Neural progenitor cell (in vitro differentiated cells): Measurements from ENCODE around the gene TADA2A. TPM values are rescaled to one million over a fixed set of nuclear protein-coding genes. Genes with fewer than 3 reads are reported as not detected.

ENCODE experiments used
- DNase-seq: peaks from one replicate; pipeline ENCODE4 v3.0.0-alpha.2; 2016; ENCODE audit warnings: low spot score
- H2AFZ ChIP-seq: fragments of 200-600 bp; sonication (generic); replicated peaks from 2 replicates; pipeline ENCODE4 v1.6.1; 2016; ENCODE audit warnings: antibody characterized with exemption
- H3F3A ChIP-seq: fragments of 200-600 bp; sonication (generic); 2 replicates; pipeline ENCODE4 v1.6.1; 2016; ENCODE audit warnings: antibody characterized with exemption, low read depth
- H3K27ac ChIP-seq: fragments of 200-600 bp; sonication (generic); 2 replicates; pipeline ENCODE4 v1.5.1; 2016; ENCODE audit warnings: mild to moderate bottlenecking
- H3K27me3 ChIP-seq: fragments of 200-600 bp; sonication (generic); 2 replicates; pipeline ENCODE4 v1.6.1; 2016; ENCODE audit warnings: mild to moderate bottlenecking, moderate library complexity
- H3K36me3 ChIP-seq: fragments of 200-600 bp; sonication (generic); 2 replicates; pipeline ENCODE4 v1.5.1; 2016
- H3K4me1 ChIP-seq: fragments of 200-600 bp; sonication (generic); 2 replicates; pipeline ENCODE4 v1.6.1; 2016; ENCODE audit warnings: mixed run types
- H3K4me2 ChIP-seq: fragments of 200-600 bp; sonication (generic); 2 replicates; pipeline ENCODE4 v1.6.1; 2016
- H3K4me3 ChIP-seq: fragments of 200-600 bp; sonication (generic); 2 replicates; pipeline ENCODE4 v1.5.1; 2016
- H3K79me2 ChIP-seq: fragments of 200-600 bp; sonication (generic); 2 replicates; pipeline ENCODE4 v1.6.1; 2016; ENCODE audit warnings: low read depth
- H3K9ac ChIP-seq: fragments of 200-600 bp; sonication (generic); 2 replicates; pipeline ENCODE4 v1.6.1; 2016
- H3K9me3 ChIP-seq: fragments of 200-600 bp; sonication (generic); 2 replicates; pipeline ENCODE4 v1.5.1; 2016; ENCODE audit warnings: low read depth
- H4K20me1 ChIP-seq: fragments of 200-600 bp; sonication (generic); 2 replicates; pipeline ENCODE4 v1.6.1; 2016; ENCODE audit warnings: low read depth
- H3K27ac Mint-ChIP-seq: 3 replicates; pipeline ENCODE4 v1.8.0; 2021; ENCODE audit warnings: mixed read lengths
- H3K27me3 Mint-ChIP-seq: 2 replicates; pipeline ENCODE4 v1.8.0; 2022; ENCODE audit warnings: low read depth, mild to moderate bottlenecking, inconsistent platforms, moderate library complexity, mixed read lengths; ENCODE audit not compliant: insufficient read depth
- H3K36me3 Mint-ChIP-seq: 3 replicates; pipeline ENCODE4 v1.8.0; 2021; ENCODE audit warnings: mixed read lengths
- H3K4me1 Mint-ChIP-seq: 3 replicates; pipeline ENCODE4 v1.8.0; 2021; ENCODE audit warnings: mixed read lengths
- H3K4me3 Mint-ChIP-seq: 3 replicates; pipeline ENCODE4 v1.8.0; 2021; ENCODE audit warnings: mild to moderate bottlenecking, moderate library complexity, mixed read lengths
- H3K9me3 Mint-ChIP-seq: 3 replicates; pipeline ENCODE4 v1.8.0; 2020; ENCODE audit warnings: mixed read lengths
- EZH2 ChIP-seq: fragments of 200-600 bp; sonication (generic); IDR thresholded peaks from 2 replicates; pipeline ENCODE4 v1.6.1; 2017; ENCODE audit warnings: antibody characterized with exemption, mild to moderate bottlenecking, moderate library complexity
- EZH2phosphoT487 ChIP-seq: fragments of 200-600 bp; sonication (generic); IDR thresholded peaks from 2 replicates; pipeline ENCODE4 v1.6.1; 2017; ENCODE audit warnings: antibody characterized with exemption
- total RNA-seq: library from RNA; depleted of rRNA; stranded (reverse); fragments of >200 nt; gene quantifications from 2 replicates; pipeline ENCODE4 v1.2.3, GENCODE V29; 2015; ENCODE audit warnings: low replicate concordance
- TF ChIP-seq, protein P1 (sequence below): fragments of 200-600 bp; sonication (generic); IDR thresholded peaks from 2 replicates; pipeline ENCODE4 v1.5.1; 2017; ENCODE audit warnings: antibody characterized with exemption, mild to moderate bottlenecking

TADA2A gene
- total RNA-seq, 1 donor from 2014 or later, result 30.7 TPM

DNA sequence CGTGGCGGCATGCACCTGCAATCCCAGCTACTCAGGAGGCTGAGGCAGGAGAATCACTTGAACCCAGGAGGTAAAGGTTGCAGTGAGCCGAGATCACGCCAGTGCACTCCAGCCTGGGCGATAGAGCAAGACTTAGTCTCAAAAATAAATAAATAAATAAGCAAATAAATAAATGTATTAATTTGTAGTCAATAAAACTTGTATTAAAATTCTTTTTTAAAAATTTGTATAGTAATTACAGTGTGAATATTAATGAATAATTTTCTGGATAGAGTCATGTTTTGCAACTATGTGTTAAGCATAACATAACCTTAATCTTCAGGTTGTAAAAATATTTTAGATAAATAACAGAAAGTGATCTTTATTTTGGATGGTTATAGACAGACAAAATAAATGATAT lies 55.8 kb downstream of the TADA2A start:
- TF ChIP-seq, protein P1, sequence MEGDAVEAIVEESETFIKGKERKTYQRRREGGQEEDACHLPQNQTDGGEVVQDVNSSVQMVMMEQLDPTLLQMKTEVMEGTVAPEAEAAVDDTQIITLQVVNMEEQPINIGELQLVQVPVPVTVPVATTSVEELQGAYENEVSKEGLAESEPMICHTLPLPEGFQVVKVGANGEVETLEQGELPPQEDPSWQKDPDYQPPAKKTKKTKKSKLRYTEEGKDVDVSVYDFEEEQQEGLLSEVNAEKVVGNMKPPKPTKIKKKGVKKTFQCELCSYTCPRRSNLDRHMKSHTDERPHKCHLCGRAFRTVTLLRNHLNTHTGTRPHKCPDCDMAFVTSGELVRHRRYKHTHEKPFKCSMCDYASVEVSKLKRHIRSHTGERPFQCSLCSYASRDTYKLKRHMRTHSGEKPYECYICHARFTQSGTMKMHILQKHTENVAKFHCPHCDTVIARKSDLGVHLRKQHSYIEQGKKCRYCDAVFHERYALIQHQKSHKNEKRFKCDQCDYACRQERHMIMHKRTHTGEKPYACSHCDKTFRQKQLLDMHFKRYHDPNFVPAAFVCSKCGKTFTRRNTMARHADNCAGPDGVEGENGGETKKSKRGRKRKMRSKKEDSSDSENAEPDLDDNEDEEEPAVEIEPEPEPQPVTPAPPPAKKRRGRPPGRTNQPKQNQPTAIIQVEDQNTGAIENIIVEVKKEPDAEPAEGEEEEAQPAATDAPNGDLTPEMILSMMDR, result no peak
- TF ChIP-seq EZH2phosphoT487 (no peak), EZH2 (no peak)
- H3K27me3 Mint-ChIP-seq, result no peaks in the 10 kb centered on the region
- Histone ChIP-seq H4K20me1 (peaks cover 10% of the 10 kb centered on the region), H3K27ac (no peak overlapping the region), H3K36me3 (peaks cover 5% of the 10 kb centered on the region), H3K79me2 (no peaks in the 10 kb centered on the region), H3K4me2 (no peak overlapping the region), H3K9ac (no peak overlapping the region), H3K4me1 (peaks cover 8% of the 10 kb centered on the region), H2AFZ (no peak overlapping the region), H3K9me3 (no peaks in the 10 kb centered on the region), H3K4me3 (no peak overlapping the region), H3K27me3 (no peaks in the 10 kb centered on the region), H3F3A (peaks cover 5% of the 10 kb centered on the region)
- H3K27ac Mint-ChIP-seq, result no peak overlapping the region
- DNase-seq, result no peak
- H3K4me3 Mint-ChIP-seq, result no peak overlapping the region
- H3K4me1 Mint-ChIP-seq, result peaks cover 9% of the 10 kb centered on the region
- peaks cover 25% of the 10 kb centered on the region for H3K36me3 Mint-ChIP-seq
- H3K9me3 Mint-ChIP-seq, result no peaks in the 10 kb centered on the region

GRCh38 chr17:37463039-37463438 lies 56.4 kb downstream of the TADA2A start:
- no peak overlapping the region for H3K4me2 ChIP-seq
- no peaks in the 10 kb centered on the region for H3K79me2 ChIP-seq
- H3K36me3 Mint-ChIP-seq, result peaks cover 24% of the 10 kb centered on the region
- H3K4me3 Mint-ChIP-seq, result no peak overlapping the region
- no peaks in the 10 kb centered on the region for H3K27me3 ChIP-seq
- TF ChIP-seq EZH2phosphoT487, result no peak
- TF ChIP-seq, protein P1, result no peak
- no peak for TF ChIP-seq EZH2
- H3F3A ChIP-seq, result peaks cover 5% of the 10 kb centered on the region
- H2AFZ ChIP-seq, result no peak overlapping the region
- peaks cover 10% of the 10 kb centered on the region for H4K20me1 ChIP-seq
- peaks cover 5% of the 10 kb centered on the region for H3K36me3 ChIP-seq
- no peaks in the 10 kb centered on the region for H3K9me3 ChIP-seq
- H3K9ac ChIP-seq, result no peak overlapping the region
- H3K4me3 ChIP-seq, result no peak overlapping the region
- peaks cover 9% of the 10 kb centered on the region for H3K4me1 Mint-ChIP-seq
- DNase-seq, result no peak
- no peak overlapping the region for H3K27ac ChIP-seq
- H3K27me3 Mint-ChIP-seq, result no peaks in the 10 kb centered on the region
- H3K9me3 Mint-ChIP-seq, result no peaks in the 10 kb centered on the region
- no peak overlapping the region for H3K27ac Mint-ChIP-seq
- peaks cover 8% of the 10 kb centered on the region for H3K4me1 ChIP-seq

- Histone ChIP-seq H3K79me2 (no peaks in the 10 kb centered on the region), H3K4me3 (no peak overlapping the region), H3F3A (peaks cover 5% of the 10 kb centered on the region), H3K9ac (no peak overlapping the region), H3K4me2 (no peak overlapping the region), H3K4me1 (peaks cover 8% of the 10 kb centered on the region), H3K36me3 (peaks cover 5% of the 10 kb centered on the region), H3K27me3 (no peaks in the 10 kb centered on the region), H2AFZ (no peak overlapping the region), H3K27ac (no peak overlapping the region), H3K9me3 (no peaks in the 10 kb centered on the region), H4K20me1 (peaks cover 10% of the 10 kb centered on the region)
- no peaks in the 10 kb centered on the region for H3K9me3 Mint-ChIP-seq
- H3K27me3 Mint-ChIP-seq, result no peaks in the 10 kb centered on the region
- H3K4me3 Mint-ChIP-seq, result no peak overlapping the region
- H3K36me3 Mint-ChIP-seq, result peaks cover 22% of the 10 kb centered on the region
- TF ChIP-seq EZH2, result no peak
- TF ChIP-seq EZH2phosphoT487, result no peak
- TF ChIP-seq, protein P1, result no peak
- peaks cover 9% of the 10 kb centered on the region for H3K4me1 Mint-ChIP-seq
- no peak for DNase-seq
- no peak overlapping the region for H3K27ac Mint-ChIP-seq
Observed at GRCh38 chr17:37465069-37465616, 58.5 kb downstream of the TADA2A start.
